Ovary (tissue), 3 donors: ENCODE results near the gene PUSL1.

Experiments
- CTCF ChIP-seq, 3 donors: fragments of 450-650 bp in 2 of 3; fragments of 200-600 bp in 1 of 3; IDR thresholded peaks; one replicate each; pipeline versions ENCODE4 v1.5.1 to v1.8.0; 2016 to 2022; ENCODE audit warnings: antibody characterized with exemption in 3 of 3, mild to moderate bottlenecking in 1 of 3
- POLR2A ChIP-seq: fragments of 450-650 bp; IDR thresholded peaks from one replicate; pipeline ENCODE4 v1.6.1; 2017; ENCODE audit warnings: antibody characterized with exemption, mild to moderate bottlenecking, moderate library complexity
- donor health status: DM: no; HTN: no; CAD: no.

GRCh38 chr1:1347026-1347595, 38.7 kb downstream of the PUSL1 start:
- TF ChIP-seq CTCF (IDR thresholded peaks at IDR 0.05) (no peak), POLR2A (no peak)
